GM23338 (cell line): ENCODE measurements around the gene LCN12.

Experiments used
- EZH2 ChIP-seq: fragments of 200-600 bp; sonication (generic); IDR thresholded peaks from one replicate; pipeline ENCODE4 v1.8.0; 2017; ENCODE audit warnings: antibody characterized with exemption, mild to moderate bottlenecking, low read depth; ENCODE audit not compliant: unreplicated experiment
- POLR2AphosphoS5 ChIP-seq: IDR thresholded peaks from 2 replicates; pipeline ENCODE4 v1.6.1; 2016; ENCODE audit warnings: antibody characterized with exemption, low read depth
- TF ChIP-seq, protein P1 (sequence below), 2 experiments: fragments of 200-600 bp in 1 of 2; sonication (generic) in 1 of 2; conservative IDR thresholded peaks; 2 replicates each; pipeline versions ENCODE4 v1.5.1 to v1.6.1; 2016 to 2017; ENCODE audit warnings: antibody characterized with exemption in 2 of 2, low read depth in 2 of 2, mild to moderate bottlenecking in 2 of 2, moderate library complexity in 1 of 2
- TF ChIP-seq, protein P2 (sequence below): IDR thresholded peaks from 2 replicates; pipeline ENCODE4 v1.6.1; 2016; ENCODE audit warnings: antibody characterized with exemption

DNA sequence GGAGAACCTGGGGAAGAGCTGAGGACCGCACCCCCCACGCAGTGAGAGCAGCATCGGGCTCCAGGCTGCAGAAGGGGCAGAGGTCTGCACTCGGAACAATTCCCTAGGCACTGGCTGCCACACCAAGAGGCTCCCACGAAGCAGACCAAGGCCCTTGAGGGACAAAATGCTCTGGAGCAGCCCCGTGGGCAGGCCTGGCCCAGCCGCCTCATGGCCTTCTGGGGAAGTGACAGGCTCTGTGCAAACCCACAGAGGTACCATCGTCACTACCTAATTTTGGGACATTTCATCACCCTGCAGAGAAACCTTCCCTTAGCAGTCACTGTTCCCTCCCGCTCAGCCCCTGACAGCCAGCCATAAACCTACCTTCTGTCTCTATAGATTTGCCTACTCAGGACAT lies 23.5 kb upstream of the LCN12 start:
- TF ChIP-seq, protein P1, sequence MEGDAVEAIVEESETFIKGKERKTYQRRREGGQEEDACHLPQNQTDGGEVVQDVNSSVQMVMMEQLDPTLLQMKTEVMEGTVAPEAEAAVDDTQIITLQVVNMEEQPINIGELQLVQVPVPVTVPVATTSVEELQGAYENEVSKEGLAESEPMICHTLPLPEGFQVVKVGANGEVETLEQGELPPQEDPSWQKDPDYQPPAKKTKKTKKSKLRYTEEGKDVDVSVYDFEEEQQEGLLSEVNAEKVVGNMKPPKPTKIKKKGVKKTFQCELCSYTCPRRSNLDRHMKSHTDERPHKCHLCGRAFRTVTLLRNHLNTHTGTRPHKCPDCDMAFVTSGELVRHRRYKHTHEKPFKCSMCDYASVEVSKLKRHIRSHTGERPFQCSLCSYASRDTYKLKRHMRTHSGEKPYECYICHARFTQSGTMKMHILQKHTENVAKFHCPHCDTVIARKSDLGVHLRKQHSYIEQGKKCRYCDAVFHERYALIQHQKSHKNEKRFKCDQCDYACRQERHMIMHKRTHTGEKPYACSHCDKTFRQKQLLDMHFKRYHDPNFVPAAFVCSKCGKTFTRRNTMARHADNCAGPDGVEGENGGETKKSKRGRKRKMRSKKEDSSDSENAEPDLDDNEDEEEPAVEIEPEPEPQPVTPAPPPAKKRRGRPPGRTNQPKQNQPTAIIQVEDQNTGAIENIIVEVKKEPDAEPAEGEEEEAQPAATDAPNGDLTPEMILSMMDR (conservative IDR thresholded peaks at IDR 0.05; ENCODE audit: low read depth in 2 of 2): no peak
- TF ChIP-seq EZH2: no peak
- TF ChIP-seq POLR2AphosphoS5: no peak
- TF ChIP-seq, protein P2, sequence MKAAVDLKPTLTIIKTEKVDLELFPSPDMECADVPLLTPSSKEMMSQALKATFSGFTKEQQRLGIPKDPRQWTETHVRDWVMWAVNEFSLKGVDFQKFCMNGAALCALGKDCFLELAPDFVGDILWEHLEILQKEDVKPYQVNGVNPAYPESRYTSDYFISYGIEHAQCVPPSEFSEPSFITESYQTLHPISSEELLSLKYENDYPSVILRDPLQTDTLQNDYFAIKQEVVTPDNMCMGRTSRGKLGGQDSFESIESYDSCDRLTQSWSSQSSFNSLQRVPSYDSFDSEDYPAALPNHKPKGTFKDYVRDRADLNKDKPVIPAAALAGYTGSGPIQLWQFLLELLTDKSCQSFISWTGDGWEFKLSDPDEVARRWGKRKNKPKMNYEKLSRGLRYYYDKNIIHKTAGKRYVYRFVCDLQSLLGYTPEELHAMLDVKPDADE: no peak
